Measurements from ENCODE around the gene INPP5E.

INPP5E gene

GRCh38 chr9:136445799-136446198 lies 6.2 kb upstream of the INPP5E start:
- DNase-seq, result no peak

- DNase-seq, result no peak
These were observed 4.5 kb upstream of the INPP5E start for GRCh38 chr9:136444102-136444501.

- DNase-seq, result no peak
These were observed 4.0 kb upstream of the INPP5E start for GRCh38 chr9:136443687-136444086.

- DNase-seq, result no peak
These were observed 3.4 kb upstream of the INPP5E start for GRCh38 chr9:136443087-136443486.

- DNase-seq, result no peak
These were observed 2.6 kb upstream of the INPP5E start for GRCh38 chr9:136442265-136442664.

- DNase-seq, result peak; percentile 16
These were observed 2.1 kb upstream of the INPP5E start for GRCh38 chr9:136441681-136442245.

- no peak for DNase-seq
These were observed 1.6 kb upstream of the INPP5E start for GRCh38 chr9:136441191-136441680.

GRCh38 chr9:136438548-136439480 lies 831 bp downstream of the INPP5E start:
- no peak for DNase-seq

GRCh38 chr9:136437839-136438547 lies 1.7 kb downstream of the INPP5E start:
- no peak for DNase-seq

GRCh38 chr9:136437430-136437829 lies 2.2 kb downstream of the INPP5E start:
- no peak for DNase-seq

- no peak for DNase-seq
These were observed 3.5 kb downstream of the INPP5E start for GRCh38 chr9:136436055-136436634.

GRCh38 chr9:136434580-136435169 lies 5.0 kb downstream of the INPP5E start:
- DNase-seq, result no peak

GRCh38 chr9:136433849-136434579 lies 5.6 kb downstream of the INPP5E start:
- DNase-seq, result no peak

- no peak for DNase-seq
These were observed 6.5 kb downstream of the INPP5E start for GRCh38 chr9:136433043-136433715.

GRCh38 chr9:136432591-136432990 lies 7.1 kb downstream of the INPP5E start:
- no peak for DNase-seq

GRCh38 chr9:136431782-136432350 lies 7.8 kb downstream of the INPP5E start:
- DNase-seq, result no peak

GRCh38 chr9:136430588-136431234 lies 8.9 kb downstream of the INPP5E start:
- DNase-seq, result no peak

- no peak for DNase-seq
These were observed 9.8 kb downstream of the INPP5E start for GRCh38 chr9:136429683-136430491.

GRCh38 chr9:136429075-136429628 lies 10.5 kb downstream of the INPP5E start:
- no peak for DNase-seq
